H4 (cell line): ENCODE measurements around the gene ZNF93. TPM values are rescaled to one million over a fixed set of nuclear protein-coding genes. Genes with fewer than 3 reads are reported as not detected.
A peak's percentile ranks its signal among the peaks of the same experiment; 100 is the strongest.
"Not testable (repeated sequence)": the region's sequence is repeated elsewhere in the genome, so short reads cannot be mapped to it uniquely, and the experiment has no call there.

Source experiments
- DNase-seq: peaks from one replicate; pipeline ENCODE4 v3.0.0-alpha.2; 2015; ENCODE audit warnings: low spot score
- total RNA-seq: library from RNA; depleted of rRNA; stranded (reverse); fragments of >200 nt; shearing (Covaris generic); gene quantifications from 2 replicates; pipeline ENCODE4 v1.2.3, GENCODE V29; 2014; rRNA removed

Gene ZNF93
- total RNA-seq, 1 experiment from 2014 or later: 8.3 TPM

DNA sequence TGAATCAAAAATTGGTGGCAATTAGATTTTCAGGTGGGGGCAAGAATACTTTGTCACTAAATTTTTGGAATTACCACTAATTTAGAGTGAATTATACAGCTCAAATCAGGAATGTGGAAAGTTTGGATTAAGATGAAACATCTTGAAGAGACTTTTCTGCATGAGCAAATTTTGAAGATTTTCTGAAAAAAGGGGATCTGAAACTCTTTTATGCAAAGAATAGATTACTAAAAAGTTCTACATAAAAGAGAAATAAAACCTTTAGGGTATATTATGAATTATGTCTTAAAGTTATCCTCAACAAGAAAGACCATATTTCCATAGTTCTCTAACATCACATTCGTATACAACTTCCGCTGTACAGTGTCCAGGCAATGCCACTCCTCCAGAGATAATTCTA is 36.7 kb downstream of the ZNF93 start:
- no peak for DNase-seq

DNA sequence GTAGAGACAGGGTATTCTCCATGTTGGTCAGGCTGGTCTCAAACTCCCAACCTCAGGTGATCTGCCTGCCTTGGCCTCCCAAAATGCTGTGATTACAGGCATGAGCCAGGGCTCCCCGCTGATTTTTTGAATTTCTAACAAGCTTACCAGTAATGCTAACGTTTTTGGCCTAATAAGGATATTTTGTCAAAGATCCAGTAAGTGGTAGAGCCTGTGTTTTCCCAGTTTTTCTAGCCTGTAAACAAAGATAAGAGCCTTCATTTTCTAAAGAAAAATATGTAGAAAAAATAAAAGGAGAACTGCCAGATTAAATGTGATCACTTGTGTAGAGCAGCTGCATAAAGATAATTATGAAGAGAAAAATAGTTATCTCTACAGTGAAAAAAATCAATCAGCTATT is 37.7 kb downstream of the ZNF93 start:
- DNase-seq: no peak

GRCh38 chr19:19943848-19944582 is 43.3 kb downstream of the ZNF93 start:
- DNase-seq: no peak

DNA sequence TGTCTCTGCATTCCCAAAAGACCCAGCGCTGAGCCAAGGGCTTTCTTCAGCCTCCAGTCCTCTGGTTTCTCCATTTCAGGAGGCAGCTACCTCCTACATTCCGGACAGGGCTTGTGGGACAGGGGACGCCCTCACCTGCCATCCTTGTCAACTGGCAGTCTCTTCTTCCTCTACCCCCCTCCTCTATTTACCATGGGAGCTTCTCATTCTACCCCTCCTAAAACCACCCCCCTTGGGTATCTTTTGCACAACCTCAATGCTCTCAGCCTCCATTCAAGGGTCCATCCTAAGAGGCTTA is 43.8 kb downstream of the ZNF93 start:
- DNase-seq: no peak

- DNase-seq: no peak
Measured at GRCh38 chr19:19946226-19946625, 45.5 kb downstream of the ZNF93 start.

DNA sequence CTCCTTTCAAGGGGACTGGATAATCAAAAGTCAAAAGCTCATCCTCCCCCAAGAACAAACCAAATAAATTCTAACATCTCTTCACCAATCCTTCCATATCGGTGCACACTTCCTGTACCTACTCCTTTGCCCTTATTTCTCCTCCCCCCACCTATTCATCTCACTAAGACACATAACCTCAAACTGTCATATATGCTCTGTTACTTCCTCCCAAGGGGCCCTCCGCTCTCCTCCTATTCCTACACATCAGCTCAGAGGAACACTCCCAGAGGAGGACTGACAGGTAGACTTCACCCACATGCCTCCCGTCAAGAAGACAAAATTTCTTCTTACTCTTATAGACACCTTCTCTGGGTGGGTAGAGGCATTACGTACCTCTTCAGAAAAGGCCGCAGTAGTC is 48.1 kb downstream of the ZNF93 start:
- no peak for DNase-seq

DNA sequence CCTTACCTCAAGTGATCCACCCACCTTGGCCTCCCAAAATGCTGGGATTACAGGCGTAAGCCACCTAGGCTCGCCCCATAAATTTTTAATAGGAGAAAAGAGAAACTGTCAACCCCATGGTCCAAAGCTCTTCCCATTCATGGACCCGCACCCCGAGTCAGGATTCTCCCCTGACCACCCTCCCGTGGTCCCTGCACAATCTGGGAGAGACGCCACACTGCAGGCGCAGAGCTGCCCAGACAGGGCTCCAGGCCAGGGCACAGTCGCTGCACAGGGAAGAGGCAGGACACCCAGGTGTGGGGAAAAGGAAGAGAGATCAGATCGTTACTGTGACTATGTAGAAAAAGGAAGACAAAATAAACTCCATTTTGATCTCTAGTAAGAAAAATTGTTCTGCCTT is 54.5 kb downstream of the ZNF93 start:
- DNase-seq: no peak

DNA sequence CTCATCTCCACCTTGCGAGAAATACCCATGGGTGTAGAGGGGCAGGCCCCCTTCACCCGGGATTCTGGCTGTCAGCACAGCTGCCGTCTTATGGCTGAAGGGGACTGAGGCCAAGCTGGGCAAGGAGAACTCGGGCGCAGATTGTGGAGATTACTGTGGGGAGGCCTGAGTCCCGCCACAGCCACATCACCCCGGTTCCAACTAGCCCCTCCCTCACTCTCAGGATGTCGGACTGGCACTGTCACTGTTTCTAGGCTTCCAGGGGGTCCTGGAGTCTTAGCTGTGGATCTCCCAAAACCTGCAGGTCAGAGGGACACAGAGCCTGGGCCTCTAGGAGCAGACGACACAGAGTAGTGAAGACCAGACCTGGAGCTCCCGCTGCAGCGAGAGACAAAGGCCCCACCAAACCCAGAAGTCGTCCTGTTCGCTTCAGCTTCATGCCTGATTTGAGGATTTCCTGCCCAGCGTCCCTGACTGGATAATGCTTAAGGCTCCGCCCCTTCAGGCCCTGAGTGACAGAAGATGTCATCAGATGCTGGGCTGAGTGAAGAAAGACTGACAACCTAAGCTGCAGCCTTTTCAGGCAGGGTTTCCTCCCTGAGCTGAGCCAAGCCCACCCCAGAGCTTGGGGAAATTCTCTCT is 55.8 kb downstream of the ZNF93 start:
- DNase-seq: no peak

DNA sequence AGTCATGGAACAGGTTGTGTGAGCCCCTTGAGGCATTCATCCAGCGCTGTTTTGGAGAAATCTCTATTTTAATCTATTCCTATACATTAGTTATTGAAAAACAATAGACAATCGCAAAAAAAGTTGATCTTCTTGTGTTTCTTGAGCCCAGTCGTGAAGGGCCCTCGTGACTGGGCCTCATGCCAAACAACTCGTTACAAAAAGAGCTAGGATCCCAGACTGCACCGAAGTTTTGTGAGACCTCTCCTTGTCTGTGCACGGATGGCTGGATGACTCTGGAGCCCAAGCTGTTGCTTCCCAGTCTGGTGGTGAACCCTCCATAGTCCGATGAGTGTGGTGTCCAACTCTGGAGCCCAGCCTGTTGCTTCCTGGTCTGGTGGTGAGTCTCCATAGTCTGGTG is 57.0 kb downstream of the ZNF93 start:
- not testable (repeated sequence) for DNase-seq

- DNase-seq: peak; percentile 9
Measured at GRCh38 chr19:19959151-19959799, 58.5 kb downstream of the ZNF93 start.

GRCh38 chr19:19964416-19964815 is 63.7 kb downstream of the ZNF93 start:
- DNase-seq: no peak

GRCh38 chr19:19966126-19966525 is 65.4 kb downstream of the ZNF93 start:
- DNase-seq: not testable (repeated sequence)

GRCh38 chr19:19966862-19967261 is 66.1 kb downstream of the ZNF93 start:
- DNase-seq: no peak

Other genes starting within 250 kb of the ZNF93 start
- 39.6 and 49.4 TPM in 2 replicates for gene ATP13A1, start 237.3 kb upstream of the ZNF93 start, total RNA-seq
- 10.3 and 14.4 TPM in 2 replicates for gene ZNF101, start 232.1 kb upstream of the ZNF93 start, total RNA-seq
- gene ZNF14, start 167.8 kb upstream of the ZNF93 start, total RNA-seq: 3.0 and 3.2 TPM in 2 replicates
- 15.1 and 18.1 TPM in 2 replicates for gene ZNF506, start 79.2 kb upstream of the ZNF93 start, total RNA-seq
- 2.6 and 5.7 TPM in 2 replicates for gene ZNF253, start 35.1 kb upstream of the ZNF93 start, total RNA-seq
- gene ZNF682, start 138.6 kb downstream of the ZNF93 start, total RNA-seq: 2.1 and 15.0 TPM in 2 replicates
- gene ZNF90, start 177.1 kb downstream of the ZNF93 start, total RNA-seq: 1.7 and 2.6 TPM in 2 replicates